Ramos (cell line): ENCODE data around the gene A3GALT2.

Source experiments
- in situ Hi-C: fragments of 300-500 bp; cut with MboI; formaldehyde crosslinking; loops from one replicate; pipeline ENCODE4 v1.14.3; 2022; ENCODE audit warnings: low sequenced_read_pairs; ENCODE audit not compliant: unreplicated experiment

A3GALT2 gene

DNA sequence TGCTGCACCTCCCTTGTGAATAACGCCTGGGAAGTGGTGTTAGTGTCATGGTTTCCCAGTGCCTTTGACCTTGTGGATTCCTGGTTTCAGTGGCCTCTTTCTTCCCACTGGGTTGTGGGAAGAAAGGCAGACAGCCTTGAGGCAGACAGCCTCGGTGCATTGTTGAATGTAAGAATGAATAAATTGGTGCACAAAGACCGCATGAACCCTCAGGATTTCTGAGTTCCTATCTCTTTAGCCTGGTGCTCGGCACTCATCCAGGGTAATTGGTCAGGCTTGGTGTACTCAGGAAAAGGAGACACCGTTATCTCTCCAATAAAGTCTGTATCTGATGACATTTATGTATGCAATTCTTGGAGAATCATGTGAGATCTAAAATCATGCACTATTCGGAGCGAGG is 59.6 kb downstream of the A3GALT2 start:
- in situ Hi-C loops = no loop called here

- in situ Hi-C loops = no loop called here
These were observed 60.5 kb downstream of the A3GALT2 start for GRCh38 chr1:33260439-33260838.

DNA sequence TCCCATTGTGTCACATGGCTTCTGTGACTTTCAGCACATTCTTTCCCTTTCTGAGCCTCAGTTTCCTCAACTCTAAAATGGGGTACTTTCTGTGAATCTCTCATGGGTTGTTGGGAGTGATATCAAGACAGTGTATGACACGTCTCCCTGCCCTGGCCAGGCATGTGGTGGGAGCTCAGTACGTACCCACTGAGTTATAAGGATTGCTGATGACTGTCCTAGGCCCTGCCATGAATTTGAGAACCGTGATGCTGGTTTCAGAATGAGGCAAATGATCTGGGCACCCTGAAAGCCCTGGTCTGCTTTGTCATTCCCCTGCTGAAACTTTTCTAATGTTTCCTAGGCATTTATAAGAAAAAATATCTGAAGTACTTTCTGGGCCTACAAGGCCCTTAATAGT is 61.0 kb downstream of the A3GALT2 start:
- in situ Hi-C loops = no loop called here

GRCh38 chr1:33258788-33259274 is 62.1 kb downstream of the A3GALT2 start:
- in situ Hi-C loops = no loop called here

GRCh38 chr1:33257772-33258712 is 62.9 kb downstream of the A3GALT2 start:
- in situ Hi-C loops = no loop called here

DNA sequence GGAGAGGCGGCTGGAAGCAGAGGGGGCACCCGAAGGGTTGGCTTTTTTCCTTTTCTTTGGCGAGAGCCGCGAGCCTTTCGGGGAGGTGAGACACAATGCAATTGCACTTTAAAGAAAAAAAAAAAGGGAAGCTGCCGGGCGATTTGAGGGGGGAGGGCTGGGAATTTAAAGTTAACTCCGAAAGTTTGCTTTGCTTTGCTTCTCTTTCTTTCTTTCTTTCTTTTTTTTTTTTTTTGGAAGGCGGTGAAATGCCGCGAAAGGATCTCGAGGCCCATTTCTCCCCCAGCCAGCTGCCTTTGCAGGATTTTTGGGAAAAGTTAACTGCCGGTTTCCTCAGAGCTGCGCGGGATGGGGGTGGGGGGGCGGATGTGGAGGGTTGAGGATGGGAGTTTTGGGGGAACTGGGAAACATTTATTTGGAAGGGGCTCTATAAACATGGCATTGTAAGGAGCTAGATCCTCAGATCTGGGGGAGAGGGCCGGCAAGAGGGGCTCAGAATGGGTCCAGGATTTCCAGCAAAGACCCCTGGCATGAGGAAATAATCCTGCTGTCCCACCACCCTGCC is 63.6 kb downstream of the A3GALT2 start:
- in situ Hi-C loops = no loop called here
